Activated CD4-positive, CD25-positive, alpha-beta regulatory T cell (primary cell): ENCODE results near the gene ARHGEF11.

ENCODE experiments used
- DNase-seq, 4 experiments: peaks; one replicate each; lab custom pipeline; 2025; lab: John Stamatoyannopoulos, UW

The ARHGEF11 gene

GRCh38 chr1:157050836-157051235 is 5.3 kb upstream of the ARHGEF11 start:
- DNase-seq = no peak

DNA sequence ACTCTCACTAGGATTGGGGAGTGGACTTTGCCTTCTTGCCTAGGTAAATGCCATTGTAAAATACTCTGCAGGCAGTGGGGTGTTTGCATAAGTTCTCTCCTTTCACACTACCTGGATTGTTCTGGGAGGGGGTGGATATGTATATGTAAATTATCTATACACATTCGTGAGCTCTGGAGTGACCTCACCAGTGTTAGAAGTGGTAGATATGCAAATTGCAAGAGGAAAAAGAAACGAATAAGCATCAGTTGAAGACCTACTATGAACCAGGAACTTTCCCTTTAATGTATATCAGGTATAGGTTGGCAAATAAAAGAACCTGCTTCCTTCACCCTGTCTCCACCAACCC is 1.5 kb upstream of the ARHGEF11 start:
- DNase-seq = no peak

DNA sequence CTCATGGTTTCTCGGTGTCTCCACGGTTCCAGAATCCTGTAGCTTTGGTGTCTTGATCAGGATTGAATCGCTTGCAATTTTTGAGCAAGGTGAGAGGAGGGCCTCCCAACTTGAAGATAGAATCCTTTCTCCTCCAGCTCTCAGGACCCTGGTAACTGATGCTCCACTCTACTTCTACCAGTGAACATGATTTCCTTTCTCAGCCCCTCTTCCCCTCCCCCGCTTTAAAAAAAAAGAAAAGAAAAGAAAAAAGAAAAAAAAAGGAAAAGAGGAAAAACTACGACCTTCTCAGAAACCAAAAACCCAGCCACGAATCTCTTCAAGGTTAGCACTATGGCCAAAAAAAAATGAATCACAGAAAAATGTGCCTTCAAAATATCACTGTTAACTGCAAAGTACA is 1.2 kb downstream of the ARHGEF11 start:
- DNase-seq = no peak

GRCh38 chr1:157043685-157044084 is 1.9 kb downstream of the ARHGEF11 start:
- DNase-seq = no peak

DNA sequence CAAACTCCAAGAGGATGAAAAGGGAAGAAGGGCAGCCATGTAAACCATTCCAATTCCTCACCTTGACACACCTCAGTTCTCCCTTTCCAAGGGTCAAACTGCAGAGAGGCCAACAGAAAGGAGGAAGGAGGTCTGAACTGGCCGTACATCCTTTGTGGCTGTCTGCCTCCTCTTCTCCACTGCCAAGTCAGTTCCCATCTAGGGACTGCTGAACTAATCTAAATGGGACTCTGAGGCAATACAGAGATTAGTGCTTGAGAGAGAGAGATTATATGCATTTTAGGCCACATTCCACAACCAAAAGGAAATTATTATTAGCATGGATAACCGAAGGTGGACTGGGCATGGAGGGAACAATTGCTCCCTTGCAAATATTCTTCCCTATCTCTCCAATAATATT is 2.7 kb downstream of the ARHGEF11 start:
- no peak for DNase-seq

DNA sequence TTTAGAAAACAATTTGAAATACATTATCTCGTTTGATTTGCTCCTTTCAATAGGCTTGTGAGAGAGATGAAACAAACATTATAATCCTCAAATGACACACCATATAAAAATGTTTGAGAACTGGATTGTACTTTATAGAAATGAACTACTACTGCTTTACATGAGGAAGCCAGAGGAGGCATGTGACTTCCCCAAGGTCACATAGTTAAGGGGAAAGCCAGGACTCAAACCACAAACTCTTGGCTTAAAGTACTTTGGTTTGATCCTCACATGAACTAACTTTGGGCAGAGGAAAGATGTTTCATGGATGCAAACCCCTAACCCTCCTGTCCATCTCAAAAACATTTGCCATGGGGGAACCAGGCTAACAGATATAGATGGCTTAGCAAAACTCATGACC is 4.7 kb downstream of the ARHGEF11 start:
- no peak for DNase-seq

DNA sequence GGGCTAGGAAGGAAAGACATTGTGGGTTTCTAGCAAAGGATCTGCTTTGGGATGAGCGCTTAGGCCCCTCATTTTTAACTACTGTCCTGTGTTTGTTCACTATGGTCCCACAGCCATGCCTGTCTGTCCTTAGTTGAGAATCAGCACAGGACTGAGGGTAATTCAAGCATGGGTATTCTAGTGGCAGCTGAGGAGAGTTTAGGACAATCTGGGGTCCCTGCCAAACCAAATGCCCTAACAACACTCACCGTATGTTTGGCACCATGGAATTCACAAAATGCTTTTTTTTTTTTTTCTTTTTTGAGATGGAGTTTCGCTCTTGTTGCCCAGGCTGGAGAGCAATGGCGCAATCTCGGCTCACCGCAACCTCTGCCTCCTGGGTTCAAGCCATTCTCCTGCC is 10.4 kb downstream of the ARHGEF11 start:
- no peak for DNase-seq

- DNase-seq = no peak
Observed at GRCh38 chr1:157034137-157034800, 11.3 kb downstream of the ARHGEF11 start.

GRCh38 chr1:157033357-157033876 is 12.1 kb downstream of the ARHGEF11 start:
- no peak for DNase-seq

DNA sequence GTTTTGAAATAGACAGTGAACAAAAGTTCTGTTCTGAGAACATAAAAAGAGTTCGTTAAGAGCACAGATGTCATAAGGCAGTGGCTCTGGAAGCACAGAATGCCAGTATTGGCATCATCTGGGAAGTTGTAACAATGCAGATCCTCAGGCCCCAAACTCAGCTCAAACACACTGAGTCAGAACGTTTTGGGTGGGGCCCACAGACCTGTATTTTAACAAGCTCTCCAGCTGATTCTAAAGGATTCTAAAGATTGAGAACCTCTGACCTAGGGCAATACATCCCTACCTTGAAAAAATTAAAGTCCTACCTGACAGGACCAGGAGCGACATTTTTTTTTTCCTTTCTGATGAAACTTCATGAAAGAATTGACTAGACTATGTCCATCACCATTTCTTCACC is 13.2 kb downstream of the ARHGEF11 start:
- no peak for DNase-seq

DNA sequence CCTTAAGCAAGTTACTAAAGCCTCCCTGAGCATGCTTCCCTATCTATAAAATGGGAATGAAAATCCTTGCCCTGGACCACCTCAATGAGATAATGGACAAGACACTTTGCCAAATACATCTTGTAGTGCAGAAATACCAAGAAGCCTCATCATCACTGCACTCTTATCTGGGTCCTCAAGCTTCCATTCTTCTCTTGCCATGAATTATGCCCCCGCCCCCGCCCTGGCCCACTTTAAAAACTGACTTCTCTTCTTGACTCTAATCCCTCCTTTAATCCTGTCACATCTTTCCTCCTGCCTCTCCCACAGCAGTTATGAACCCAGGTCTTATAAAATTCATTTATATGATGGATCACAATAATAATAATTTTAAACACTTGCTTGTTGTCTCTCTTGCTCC is 14.8 kb downstream of the ARHGEF11 start:
- no peak for DNase-seq

DNA sequence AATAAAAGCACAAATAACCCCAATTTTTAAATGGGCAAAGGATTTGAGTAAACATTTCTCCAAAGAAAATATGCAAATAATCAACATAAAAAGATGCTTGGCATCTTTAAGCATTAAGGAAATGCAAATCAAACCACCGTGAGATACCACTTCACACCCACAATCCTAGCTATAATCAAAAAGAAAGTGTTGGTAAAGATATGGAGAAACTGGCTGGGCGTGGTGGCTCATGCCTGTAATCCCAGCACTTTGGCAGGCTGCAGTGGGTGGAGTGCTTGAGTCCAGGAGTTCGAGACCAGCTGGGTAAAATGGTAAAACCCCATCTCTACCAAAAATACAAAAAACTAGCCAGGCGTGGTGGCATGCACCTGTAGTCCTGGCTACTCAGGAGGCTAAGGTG is 16.9 kb downstream of the ARHGEF11 start:
- no peak for DNase-seq

GRCh38 chr1:157025856-157026255 is 19.7 kb downstream of the ARHGEF11 start:
- no peak for DNase-seq

- DNase-seq = no peak
Observed at GRCh38 chr1:157025385-157025784, 20.2 kb downstream of the ARHGEF11 start.

GRCh38 chr1:157021688-157022087 is 23.9 kb downstream of the ARHGEF11 start:
- DNase-seq = no peak

- DNase-seq = no peak
Observed at GRCh38 chr1:157019457-157019856, 26.1 kb downstream of the ARHGEF11 start.

DNA sequence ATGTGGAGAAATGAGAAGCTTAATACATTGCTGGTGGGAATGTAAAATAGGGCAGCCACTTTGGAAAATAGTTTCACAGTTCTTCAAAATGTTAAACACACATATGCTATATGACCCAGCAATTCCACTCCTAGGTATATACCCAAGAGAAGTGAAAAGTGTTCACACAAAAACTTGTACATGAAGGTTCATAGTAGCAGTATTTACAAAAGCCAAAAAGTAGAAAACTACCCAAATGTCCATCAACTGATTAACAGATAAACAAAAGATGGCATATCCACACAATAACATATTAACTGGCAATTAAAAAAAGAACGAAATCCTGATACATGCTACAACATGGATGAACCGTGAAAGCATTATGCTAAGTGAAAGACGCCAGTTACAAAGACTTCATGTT is 33.7 kb downstream of the ARHGEF11 start:
- no peak for DNase-seq

DNA sequence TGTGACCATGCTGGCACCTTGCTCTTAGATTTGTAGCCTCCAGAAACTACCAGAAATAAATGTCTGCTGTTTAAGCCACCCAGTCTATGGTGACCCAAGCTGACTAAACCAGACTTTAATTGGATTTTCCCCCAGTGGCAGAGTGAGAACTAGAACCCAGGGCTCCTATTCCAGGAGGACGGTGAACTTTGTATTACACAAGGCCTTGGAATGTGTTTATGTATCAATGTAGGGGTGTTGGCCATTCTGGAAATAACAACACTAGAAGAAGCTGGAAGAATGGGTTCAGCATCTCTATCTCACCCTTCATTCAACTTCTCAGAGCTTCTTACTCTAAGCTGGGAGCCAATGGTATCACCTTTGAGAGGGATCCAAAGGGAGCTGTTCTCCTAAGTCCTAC is 37.0 kb downstream of the ARHGEF11 start:
- no peak for DNase-seq

DNA sequence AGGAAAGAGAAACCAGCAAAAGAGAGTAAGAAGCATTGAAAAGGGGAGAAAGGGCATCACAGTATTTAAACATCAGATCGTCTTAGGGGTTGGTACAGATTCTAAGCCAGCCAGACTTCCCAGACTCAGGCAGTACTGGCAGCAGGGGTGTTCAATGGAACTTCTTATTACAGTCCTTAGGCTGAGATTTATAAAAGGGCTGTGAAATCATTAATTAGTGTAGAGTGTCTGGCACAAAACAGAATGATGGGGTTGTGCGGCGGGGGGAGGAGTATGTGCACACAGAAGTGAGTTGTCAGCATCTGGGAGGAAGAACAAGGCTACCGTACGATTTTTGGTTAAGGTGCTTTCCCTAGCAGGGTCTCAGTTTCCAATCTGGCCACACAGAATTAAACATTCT is 38.2 kb downstream of the ARHGEF11 start:
- no peak for DNase-seq

- no peak for DNase-seq
Observed at GRCh38 chr1:157006676-157007075, 38.9 kb downstream of the ARHGEF11 start.

- DNase-seq = no peak
Observed at GRCh38 chr1:157005965-157006364, 39.6 kb downstream of the ARHGEF11 start.

- DNase-seq = no peak
Observed at GRCh38 chr1:157004806-157005205, 40.7 kb downstream of the ARHGEF11 start.

DNA sequence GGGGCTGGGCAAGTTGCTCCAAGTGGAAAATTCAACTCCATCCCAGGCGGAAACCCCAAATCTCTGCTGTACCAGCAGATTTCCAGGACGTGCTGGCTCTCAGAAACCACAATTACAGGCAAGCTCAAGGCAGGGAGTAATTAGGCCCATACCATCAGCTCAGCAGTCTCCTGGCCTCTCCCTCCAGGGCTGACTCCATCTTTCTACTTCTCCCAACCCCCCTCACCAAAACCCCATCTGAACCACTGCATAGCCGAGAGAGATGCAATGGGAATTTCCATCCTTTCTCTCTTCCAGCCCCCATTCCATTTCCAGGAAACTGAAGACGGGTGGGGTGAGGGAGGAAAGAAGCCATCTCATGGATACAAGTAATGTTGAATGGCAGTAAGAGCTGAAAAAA is 41.2 kb downstream of the ARHGEF11 start:
- no peak for DNase-seq

DNA sequence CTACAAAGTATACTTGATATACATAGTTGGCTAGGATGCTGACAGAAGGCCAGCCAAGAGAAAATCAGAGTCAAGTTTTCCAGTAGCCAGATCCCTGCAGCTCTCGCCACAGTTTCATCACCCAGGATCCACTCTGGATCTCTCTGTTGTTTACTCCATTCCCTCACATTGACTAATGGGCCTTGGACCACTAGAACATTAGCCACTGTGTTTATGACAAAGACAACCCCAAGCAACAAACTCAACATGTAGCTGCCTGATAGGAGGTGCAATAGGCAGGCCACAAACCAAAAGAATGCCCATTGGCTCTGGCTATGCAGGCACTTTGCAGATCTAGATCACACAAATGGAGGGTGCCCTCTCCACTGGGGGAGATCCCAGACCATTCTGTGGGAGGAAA is 44.2 kb downstream of the ARHGEF11 start:
- DNase-seq = no peak

- no peak for DNase-seq
Observed at GRCh38 chr1:157000686-157001085, 44.9 kb downstream of the ARHGEF11 start.
